Colonic mucosa (tissue), 4 donors: ENCODE measurements around the gene PKHD1. TPM values are rescaled to one million over a fixed set of nuclear protein-coding genes. Genes with fewer than 3 reads are reported as not detected.

ENCODE experiments used
- DNase-seq: peaks from one replicate; pipeline ENCODE4 v3.0.0-alpha.2; 2020
- H3K27ac ChIP-seq: fragments of 200-600 bp; one replicate; pipeline ENCODE4 v1.8.0; 2021
- H3K27me3 ChIP-seq: fragments of 200-600 bp; one replicate; pipeline ENCODE4 v1.8.0; 2021
- H3K36me3 ChIP-seq: fragments of 200-600 bp; one replicate; pipeline ENCODE4 v1.8.0; 2021
- H3K4me1 ChIP-seq: fragments of 200-600 bp; one replicate; pipeline ENCODE4 v1.8.0; 2021; ENCODE audit warnings: mild to moderate bottlenecking
- H3K4me3 ChIP-seq: fragments of 200-600 bp; one replicate; pipeline ENCODE4 v1.8.0; 2021
- H3K9ac ChIP-seq, 2 donors: one replicate each; pipeline ENCODE4 v1.7.0; 2013; ENCODE audit warnings: control low read depth in 2 of 2, low read depth in 2 of 2, low read length in 2 of 2
- H3K9me3 ChIP-seq: fragments of 200-600 bp; one replicate; pipeline ENCODE4 v1.8.0; 2021
- intact Hi-C: fragments of 100-400 bp; cut with DNase I; formaldehyde crosslinking; loops from one replicate; pipeline ENCODE4 v1.14.1; 2022
- total RNA-seq, 2 donors: library from RNA; stranded (reverse); fragmentation: NEBNext Ultra II Directional in 1 of 2; extraction: Animal tissue kit (Norgen Biotek cat#: 25700) in 1 of 2; gene quantifications; one replicate each; pipeline ENCODE4 v1.2.1, GENCODE V29; 2021
- TF ChIP-seq, protein P1 (sequence below): fragments of 200-600 bp; IDR thresholded peaks from one replicate; pipeline ENCODE4 v1.8.0; 2022; ENCODE audit warnings: antibody characterized with exemption, mild to moderate bottlenecking
- donor health status: healthy.
- donor health status: DM: no; HTN: no; CAD: no.
- donor health status: DM: no; HTN: no; CAD: no.

PKHD1 gene
- total RNA-seq, 2 donors from 2014 or later: 0.08 to 0.10 TPM

DNA sequence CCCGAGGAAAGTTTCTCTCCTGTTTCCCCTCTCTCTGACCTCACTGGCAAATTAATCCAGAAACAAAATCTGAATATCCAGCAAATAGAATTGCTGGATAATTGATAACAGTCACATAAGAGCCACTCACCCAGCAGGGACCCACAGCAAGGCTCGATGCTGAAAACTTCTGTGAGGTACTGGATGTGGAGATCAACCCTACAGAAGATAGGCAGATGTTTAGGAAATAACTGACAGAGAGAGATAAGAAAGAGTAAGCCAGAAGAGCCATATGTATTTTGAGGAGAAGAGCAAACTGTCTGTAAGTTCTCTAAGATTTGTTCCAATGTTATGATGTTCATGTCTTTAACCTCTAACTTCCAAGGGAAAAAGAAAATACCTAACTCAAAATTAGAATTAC is 59.7 kb downstream of the PKHD1 start:
- Histone ChIP-seq H3K9ac (no peak overlapping the region), H3K4me3 (no peak overlapping the region), H3K9me3 (no peaks in the 10 kb centered on the region), H3K4me1 (no peaks in the 10 kb centered on the region), H3K27me3 (no peaks in the 10 kb centered on the region), H3K27ac (no peak overlapping the region), H3K36me3 (no peaks in the 10 kb centered on the region)
- intact Hi-C loops: loop anchor here (10.0 kb wide), 2 partner anchors 173 to 1213 kb away; partner anchors contain the start of gene TFAP2B
- DNase-seq: no peak
- TF ChIP-seq, protein P1, sequence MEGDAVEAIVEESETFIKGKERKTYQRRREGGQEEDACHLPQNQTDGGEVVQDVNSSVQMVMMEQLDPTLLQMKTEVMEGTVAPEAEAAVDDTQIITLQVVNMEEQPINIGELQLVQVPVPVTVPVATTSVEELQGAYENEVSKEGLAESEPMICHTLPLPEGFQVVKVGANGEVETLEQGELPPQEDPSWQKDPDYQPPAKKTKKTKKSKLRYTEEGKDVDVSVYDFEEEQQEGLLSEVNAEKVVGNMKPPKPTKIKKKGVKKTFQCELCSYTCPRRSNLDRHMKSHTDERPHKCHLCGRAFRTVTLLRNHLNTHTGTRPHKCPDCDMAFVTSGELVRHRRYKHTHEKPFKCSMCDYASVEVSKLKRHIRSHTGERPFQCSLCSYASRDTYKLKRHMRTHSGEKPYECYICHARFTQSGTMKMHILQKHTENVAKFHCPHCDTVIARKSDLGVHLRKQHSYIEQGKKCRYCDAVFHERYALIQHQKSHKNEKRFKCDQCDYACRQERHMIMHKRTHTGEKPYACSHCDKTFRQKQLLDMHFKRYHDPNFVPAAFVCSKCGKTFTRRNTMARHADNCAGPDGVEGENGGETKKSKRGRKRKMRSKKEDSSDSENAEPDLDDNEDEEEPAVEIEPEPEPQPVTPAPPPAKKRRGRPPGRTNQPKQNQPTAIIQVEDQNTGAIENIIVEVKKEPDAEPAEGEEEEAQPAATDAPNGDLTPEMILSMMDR: no peak

DNA sequence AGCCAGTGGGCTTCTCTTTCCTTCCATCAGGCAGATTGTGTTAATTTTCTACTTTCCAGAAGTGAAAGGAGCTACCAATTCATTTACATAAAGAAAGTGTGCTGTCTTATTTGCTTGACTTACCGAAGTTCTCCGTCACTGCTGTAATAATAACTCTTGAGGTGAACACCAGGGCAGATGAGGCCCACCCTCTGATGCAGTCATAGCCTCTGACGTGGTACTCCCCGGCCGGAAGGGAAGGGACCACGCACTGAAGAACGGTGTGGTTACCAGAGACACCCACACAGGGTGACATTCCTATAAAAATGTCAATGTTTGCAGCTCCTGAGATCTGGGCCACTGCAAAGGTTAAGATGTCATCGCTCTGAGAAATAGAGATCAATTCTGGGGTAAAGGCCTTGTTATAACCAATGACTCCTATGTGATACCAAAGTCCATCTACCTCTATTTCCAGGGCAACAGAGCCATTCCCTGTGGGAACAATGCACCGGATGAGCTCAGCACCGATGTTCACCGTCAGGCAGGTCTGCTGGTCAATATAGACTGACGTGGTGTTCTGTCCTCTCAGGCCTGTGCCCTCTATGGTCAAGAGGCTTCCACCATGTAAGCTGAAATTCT is 62.9 kb downstream of the PKHD1 start:
- TF ChIP-seq, protein P1: no peak
- no peak overlapping the region for H3K27ac ChIP-seq
- H3K4me1 ChIP-seq: no peaks in the 10 kb centered on the region
- no peaks in the 10 kb centered on the region for H3K27me3 ChIP-seq
- H3K36me3 ChIP-seq: no peaks in the 10 kb centered on the region
- intact Hi-C loops: loop anchor here (10.0 kb wide), 2 partner anchors 170 to 1210 kb away; partner anchors contain the start of gene TFAP2B
- H3K4me3 ChIP-seq: no peak overlapping the region
- no peak overlapping the region for H3K9ac ChIP-seq
- H3K9me3 ChIP-seq: no peaks in the 10 kb centered on the region
- DNase-seq: no peak

DNA sequence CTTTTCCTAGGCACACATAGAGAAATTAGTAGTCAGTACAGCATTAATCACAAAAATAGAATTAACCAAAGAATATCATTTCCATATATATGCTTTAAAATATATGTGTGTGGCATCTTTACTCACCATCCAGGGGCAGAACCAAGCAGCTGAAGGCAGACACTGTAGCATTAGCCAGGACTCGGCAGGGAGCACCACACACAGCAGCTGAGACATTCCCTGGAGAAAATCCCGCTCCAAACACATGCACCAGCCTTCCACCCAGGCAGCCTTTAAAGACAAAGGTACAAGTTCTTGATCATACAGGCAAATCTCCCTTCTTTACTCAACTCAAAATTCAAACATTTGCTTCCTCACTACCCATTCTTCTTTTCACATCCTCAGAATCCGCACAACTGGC is 64.7 kb downstream of the PKHD1 start:
- no peaks in the 10 kb centered on the region for H3K27me3 ChIP-seq
- TF ChIP-seq, protein P1: no peak
- intact Hi-C loops: loop anchor here (10.0 kb wide), 2 partner anchors 168 to 1208 kb away; partner anchors contain the start of gene TFAP2B

DNA sequence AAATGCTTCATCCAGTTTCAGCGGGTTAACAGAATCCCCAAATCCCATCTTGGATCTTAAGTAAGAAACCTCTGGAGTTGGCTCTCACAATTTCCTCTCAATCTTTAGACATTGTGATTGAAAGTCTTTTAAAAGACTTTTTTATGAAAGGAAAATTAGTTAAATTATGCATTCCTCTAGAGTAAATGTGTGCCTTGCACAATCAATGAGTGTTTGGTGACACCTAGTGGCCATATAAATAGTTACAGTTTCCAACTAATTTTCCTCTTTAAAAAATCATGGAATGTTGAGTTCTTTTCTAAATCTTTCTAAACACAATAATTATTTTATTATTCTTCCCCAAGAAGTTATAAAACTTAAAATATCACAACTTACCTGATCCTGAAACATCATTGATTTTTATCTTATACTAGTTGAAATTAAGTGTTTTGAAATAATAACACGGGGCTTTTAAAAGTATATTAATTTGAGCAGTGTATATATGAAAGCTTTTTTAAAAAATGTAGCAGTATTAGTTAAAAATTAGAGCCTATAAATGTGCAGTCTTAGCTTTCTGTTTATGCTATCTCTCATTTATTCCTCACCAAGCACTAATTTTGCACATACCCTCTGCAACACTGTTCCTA is 66.4 kb downstream of the PKHD1 start:
- no peaks in the 10 kb centered on the region for H3K36me3 ChIP-seq
- H3K27ac ChIP-seq: no peak overlapping the region
- TF ChIP-seq, protein P1: peak; percentile 82
- H3K9me3 ChIP-seq: no peaks in the 10 kb centered on the region
- no peaks in the 10 kb centered on the region for H3K4me1 ChIP-seq
- H3K27me3 ChIP-seq: no peaks in the 10 kb centered on the region
- no peak for DNase-seq
- no peak overlapping the region for H3K9ac ChIP-seq
- no peak overlapping the region for H3K4me3 ChIP-seq
- intact Hi-C loops: loop anchor here (10.0 kb wide), 2 partner anchors 166 to 1206 kb away; partner anchors contain the start of gene TFAP2B

More for the DNA sequence above, 64.7 kb downstream of the PKHD1 start:
- H3K27ac ChIP-seq: no peak overlapping the region
- H3K4me1 ChIP-seq: no peaks in the 10 kb centered on the region
- H3K4me3 ChIP-seq: no peak overlapping the region
- H3K36me3 ChIP-seq: no peaks in the 10 kb centered on the region
- no peaks in the 10 kb centered on the region for H3K9me3 ChIP-seq
- no peak overlapping the region for H3K9ac ChIP-seq
- DNase-seq: no peak

DNA sequence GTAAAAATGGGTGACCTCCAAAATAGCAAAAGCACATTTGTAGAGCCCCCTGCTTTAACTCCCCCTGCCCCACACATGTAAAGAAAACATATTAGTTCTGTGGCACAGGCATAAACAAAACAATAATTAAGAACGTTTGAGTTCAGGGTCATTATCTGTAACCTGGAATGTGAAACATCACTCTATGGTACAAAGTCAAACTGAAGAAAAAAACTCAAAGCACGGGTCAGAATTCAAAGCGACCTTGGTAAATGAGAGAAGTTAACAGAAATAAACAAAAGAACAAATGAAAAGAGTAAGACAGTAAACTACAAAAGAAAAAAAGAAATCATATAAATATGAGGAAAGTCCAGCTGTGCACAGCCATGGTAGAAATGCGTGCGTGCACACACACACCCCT is 67.5 kb downstream of the PKHD1 start:
- no peaks in the 10 kb centered on the region for H3K4me1 ChIP-seq
- H3K27me3 ChIP-seq: no peaks in the 10 kb centered on the region
- H3K9ac ChIP-seq: no peak overlapping the region
- no peaks in the 10 kb centered on the region for H3K36me3 ChIP-seq
- DNase-seq: no peak
- no peak overlapping the region for H3K4me3 ChIP-seq
- intact Hi-C loops: loop anchor here (10.0 kb wide), 2 partner anchors 165 to 1205 kb away; partner anchors contain the start of gene TFAP2B
- no peak overlapping the region for H3K27ac ChIP-seq
- H3K9me3 ChIP-seq: no peaks in the 10 kb centered on the region
- TF ChIP-seq, protein P1: no peak
